GM12878 (cell line): ENCODE data around the gene OSBPL2. TPM values are rescaled to one million over a fixed set of nuclear protein-coding genes. Genes with fewer than 3 reads are reported as not detected.

Experiments
- BCL11A ChIP-seq: IDR thresholded peaks from 2 replicates; pipeline ENCODE4 v1.6.1; 2011; ENCODE audit warnings: low read depth, low read length
- BHLHE40 ChIP-seq, 2 experiments: fragments of 450-650 bp in 1 of 2; IDR thresholded peaks; 2 replicates each; pipeline ENCODE4 v1.6.1; 2011 to 2017; ENCODE audit warnings: low read depth in 2 of 2, borderline replicate concordance in 1 of 2, improper control_type of control experiment in 1 of 2, low read length in 1 of 2, mild to moderate bottlenecking in 1 of 2
- CTCF ChIP-seq, 3 experiments: IDR thresholded peaks in 2 of 3; conservative IDR thresholded peaks in 1 of 3; 2 replicates each; pipeline ENCODE4 v1.5.1; 2011; ENCODE audit warnings: low read depth in 3 of 3, low read length in 3 of 3, mild to moderate bottlenecking in 3 of 3, control low read depth in 2 of 3, moderate library complexity in 2 of 3, inconsistent platforms in 1 of 3, mixed read lengths in 1 of 3; ENCODE audit not compliant: control insufficient read depth in 2 of 3, insufficient read depth in 1 of 3; ENCODE audit errors: extremely low read depth in 1 of 3
- EED ChIP-seq: sonication (generic); IDR thresholded peaks from 2 replicates; pipeline ENCODE4 v1.6.1; 2016; ENCODE audit warnings: antibody characterized with exemption, low read depth
- FOS ChIP-seq: IDR thresholded peaks from 3 replicates; pipeline ENCODE4 v1.6.1; 2011; ENCODE audit warnings: borderline replicate concordance; ENCODE audit not compliant: insufficient read length; ENCODE audit errors: extremely low read depth
- FOXK2 ChIP-seq: fragments of 450-650 bp; IDR thresholded peaks from 2 replicates; pipeline ENCODE4 v1.6.1; 2017; ENCODE audit warnings: mild to moderate bottlenecking, moderate library complexity
- FOXM1 ChIP-seq: IDR thresholded peaks from 2 replicates; pipeline ENCODE4 v1.6.1; 2012; ENCODE audit warnings: low read depth, mild to moderate bottlenecking, inconsistent platforms, low read length, moderate library complexity
- IKZF2 ChIP-seq, 2 experiments: fragments of 450-650 bp; IDR thresholded peaks; 2 replicates each; pipeline ENCODE4 v1.6.1; 2017; ENCODE audit warnings: mild to moderate bottlenecking in 2 of 2, moderate library complexity in 2 of 2
- IRF3 ChIP-seq: fragments of 450-650 bp; IDR thresholded peaks from 2 replicates; pipeline ENCODE4 v1.6.1; 2014; ENCODE audit warnings: mild to moderate bottlenecking
- JUND ChIP-seq: IDR thresholded peaks from 2 replicates; pipeline ENCODE4 v1.6.1; 2012; ENCODE audit warnings: low read depth, mild to moderate bottlenecking, low read length, improper control_type of control experiment, moderate library complexity
- MLLT1 ChIP-seq: fragments of 450-650 bp; IDR thresholded peaks from 2 replicates; pipeline ENCODE4 v1.6.1; 2016; ENCODE audit warnings: mild to moderate bottlenecking
- NFIC ChIP-seq: IDR thresholded peaks from 2 replicates; pipeline ENCODE4 v1.6.1; 2012; ENCODE audit warnings: low read depth, mild to moderate bottlenecking, inconsistent platforms, low read length, moderate library complexity
- NFYB ChIP-seq: IDR thresholded peaks from 2 replicates; pipeline ENCODE4 v1.6.1; 2011; ENCODE audit warnings: low read depth, mild to moderate bottlenecking, low read length, improper control_type of control experiment, moderate library complexity; ENCODE audit not compliant: insufficient read depth
- PBX3 ChIP-seq: IDR thresholded peaks from 2 replicates; pipeline ENCODE4 v1.6.1; 2011; ENCODE audit warnings: mild to moderate bottlenecking, low read depth, low read length, moderate library complexity; ENCODE audit not compliant: insufficient replicate concordance
- RCOR1 ChIP-seq: conservative IDR thresholded peaks from 2 replicates; pipeline ENCODE4 v1.6.1; 2012; ENCODE audit warnings: low read depth, low read length, improper control_type of control experiment
- RFX5 ChIP-seq: IDR thresholded peaks from 2 replicates; pipeline ENCODE4 v1.6.1; 2011; ENCODE audit warnings: low read depth, low read length, improper control_type of control experiment
- TCF3 ChIP-seq: IDR thresholded peaks from 2 replicates; pipeline ENCODE4 v1.6.1; 2012; ENCODE audit warnings: low read depth, mild to moderate bottlenecking, low read length, borderline replicate concordance; ENCODE audit not compliant: insufficient read depth
- TCF7 ChIP-seq: IDR thresholded peaks from 2 replicates; pipeline ENCODE4 v1.6.1; 2014; ENCODE audit warnings: antibody characterized with exemption, borderline replicate concordance
- ZNF217 ChIP-seq: fragments of 450-650 bp; IDR thresholded peaks from 2 replicates; pipeline ENCODE4 v1.6.1; 2017; ENCODE audit warnings: antibody characterized with exemption, mild to moderate bottlenecking
- ZNF687 ChIP-seq: fragments of 450-650 bp; IDR thresholded peaks from 2 replicates; pipeline ENCODE4 v1.6.1; 2017; ENCODE audit warnings: mild to moderate bottlenecking, moderate library complexity
- ZZZ3 ChIP-seq: IDR thresholded peaks from 2 replicates; pipeline ENCODE4 v1.6.1; 2011; ENCODE audit warnings: low read depth; ENCODE audit not compliant: control insufficient read depth, insufficient read length
- polyA plus RNA-seq, 11 experiments: library from polyadenylated mRNA; depleted of rRNA in 4 of 11; unstranded in 6 of 11; stranded (reverse) in 5 of 11; fragments of >200 nt; fragmentation: Nextera tagmentation in 4 of 11; fragmentation: Illumina TruSeq in 1 of 11; extraction: Ambion mirVana in 4 of 11; extraction: Trizol in 1 of 11; gene quantifications; 1 replicate in 1 of 11; 2 replicates in 10 of 11; pipeline versions ENCODE4 v1.2.1 to v1.2.3, GENCODE V29; 2011 to 2016; ENCODE audit warnings: inconsistent platforms in 2 of 11, missing spikeins in 2 of 11, low read depth in 1 of 11
- total RNA-seq, 4 experiments: library from RNA; depleted of rRNA in 3 of 4; stranded (reverse); fragments of >200 nt in 3 of 4; fragmentation: Illumina TruSeq in 1 of 4; extraction: Trizol in 1 of 4; gene quantifications; 2 replicates each; pipeline versions ENCODE4 v1.2.1 to v1.2.3, GENCODE V29; 2013 to 2021

OSBPL2 gene
- total and polyA plus RNA-seq, 10 of the 15 experiments (the other 5 are each of a cell fraction or from before 2014, with no cell fraction given) = 2.8 to 22.3 (median 14.7) TPM

GRCh38 chr20:62339647-62340062, 101.3 kb downstream of the OSBPL2 start (continued):
- TF ChIP-seq TCF3 (0 out of 2 replicates have a peak, but pooled peaks have one; percentile 16), NFIC (0 out of 2 replicates have a peak, but pooled peaks have one; percentile 25), FOS (no peak), NFYB (no peak), BCL11A (no peak), ZNF217 (no peak), ZNF687 (0 out of 2 replicates have a peak, but pooled peaks have one; percentile 15), RFX5 (no peak), IRF3 (no peak), IKZF2 (IDR thresholded peaks at IDR 0.05) (peak; percentile 55 to 69; a peak in 3 of 4 replicates), ZZZ3 (no peak), FOXM1 (no peak), CTCF (IDR thresholded peaks at IDR 0.05 in 2 of 3, conservative IDR thresholded peaks at IDR 0.05 in 1 of 3; ENCODE audit: control insufficient read depth in 2 of 3, extremely low read depth in 1 of 3, insufficient read depth in 1 of 3, low read depth in 3 of 3, low read length in 3 of 3) (no peak), JUND (no peak), PBX3 (no peak), TCF7 (no peak), EED (0 out of 2 replicates have a peak, but pooled peaks have one; percentile 49), BHLHE40 (IDR thresholded peaks at IDR 0.05; ENCODE audit: borderline replicate concordance in 1 of 2, low read depth in 2 of 2, low read length in 1 of 2) (peak; percentile 64 to 78; a peak in 3 of 4 replicates), RCOR1 (no peak), FOXK2 (no peak), MLLT1 (no peak)
